Astrocyte of the spinal cord (primary cell): ENCODE data around the gene CADM1.

Experiments
- DNase-seq: peaks from one replicate; pipeline ENCODE4 v3.0.0; 2011; ENCODE audit warnings: low read depth, low spot score
- H3K4me3 ChIP-seq: 2 replicates; pipeline ENCODE4 v1.5.1; 2011; ENCODE audit warnings: low read depth, mild to moderate bottlenecking, low read length, moderate library complexity
- in situ Hi-C: cut with HindIII; loops from 2 replicates; pipeline ENCODE4 v1.10.0; 2017; ENCODE audit warnings: low sequenced_read_pairs
- TF ChIP-seq, protein P1 (sequence below): IDR thresholded peaks from 2 replicates; pipeline ENCODE4 v1.5.1; 2012; ENCODE audit warnings: low read depth, mild to moderate bottlenecking, low read length, inconsistent platforms

CADM1 gene

DNA sequence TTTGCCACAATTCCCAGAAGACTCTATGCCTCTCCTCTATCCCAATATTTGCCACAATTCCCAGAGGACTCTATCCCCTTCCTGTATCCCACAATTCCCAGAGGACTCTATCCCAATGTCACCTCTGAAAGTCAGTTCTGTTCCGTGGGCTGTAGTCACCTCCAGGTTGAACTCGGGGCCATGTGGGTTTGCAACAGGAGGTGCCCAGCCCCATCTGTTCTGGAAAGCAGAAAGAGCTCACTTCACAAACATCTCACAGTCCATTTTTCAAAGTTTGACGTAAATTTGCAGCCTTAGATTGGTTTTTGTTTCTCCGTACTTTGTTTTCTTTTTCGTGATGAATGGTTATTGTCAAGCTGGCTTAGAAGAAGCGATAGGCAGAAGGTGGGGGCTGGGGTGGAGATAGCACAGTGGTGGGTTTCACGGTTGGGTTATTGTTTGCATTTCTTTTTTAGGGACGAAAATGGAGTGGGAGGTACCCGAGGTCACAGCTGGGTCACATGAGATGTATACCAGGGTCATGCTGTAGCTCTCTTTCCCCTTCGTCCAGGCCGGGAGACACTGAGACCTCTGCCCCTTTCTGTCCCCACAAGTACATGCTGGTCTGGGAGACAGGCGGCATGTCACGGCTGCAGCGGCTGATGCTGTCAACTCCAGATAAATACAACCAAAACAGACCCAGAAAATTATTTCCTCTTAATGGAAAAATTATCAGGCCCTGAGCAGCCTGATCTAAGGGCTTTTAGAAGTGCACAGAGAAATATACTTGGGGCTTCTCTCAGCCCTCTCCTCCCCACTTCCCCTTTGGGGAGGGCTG is 374.5 kb downstream of the CADM1 start:
- no peak for DNase-seq
- TF ChIP-seq, protein P1, sequence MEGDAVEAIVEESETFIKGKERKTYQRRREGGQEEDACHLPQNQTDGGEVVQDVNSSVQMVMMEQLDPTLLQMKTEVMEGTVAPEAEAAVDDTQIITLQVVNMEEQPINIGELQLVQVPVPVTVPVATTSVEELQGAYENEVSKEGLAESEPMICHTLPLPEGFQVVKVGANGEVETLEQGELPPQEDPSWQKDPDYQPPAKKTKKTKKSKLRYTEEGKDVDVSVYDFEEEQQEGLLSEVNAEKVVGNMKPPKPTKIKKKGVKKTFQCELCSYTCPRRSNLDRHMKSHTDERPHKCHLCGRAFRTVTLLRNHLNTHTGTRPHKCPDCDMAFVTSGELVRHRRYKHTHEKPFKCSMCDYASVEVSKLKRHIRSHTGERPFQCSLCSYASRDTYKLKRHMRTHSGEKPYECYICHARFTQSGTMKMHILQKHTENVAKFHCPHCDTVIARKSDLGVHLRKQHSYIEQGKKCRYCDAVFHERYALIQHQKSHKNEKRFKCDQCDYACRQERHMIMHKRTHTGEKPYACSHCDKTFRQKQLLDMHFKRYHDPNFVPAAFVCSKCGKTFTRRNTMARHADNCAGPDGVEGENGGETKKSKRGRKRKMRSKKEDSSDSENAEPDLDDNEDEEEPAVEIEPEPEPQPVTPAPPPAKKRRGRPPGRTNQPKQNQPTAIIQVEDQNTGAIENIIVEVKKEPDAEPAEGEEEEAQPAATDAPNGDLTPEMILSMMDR = no peak
- H3K4me3 ChIP-seq = no peak overlapping the region
- in situ Hi-C loops = no loop called here

DNA sequence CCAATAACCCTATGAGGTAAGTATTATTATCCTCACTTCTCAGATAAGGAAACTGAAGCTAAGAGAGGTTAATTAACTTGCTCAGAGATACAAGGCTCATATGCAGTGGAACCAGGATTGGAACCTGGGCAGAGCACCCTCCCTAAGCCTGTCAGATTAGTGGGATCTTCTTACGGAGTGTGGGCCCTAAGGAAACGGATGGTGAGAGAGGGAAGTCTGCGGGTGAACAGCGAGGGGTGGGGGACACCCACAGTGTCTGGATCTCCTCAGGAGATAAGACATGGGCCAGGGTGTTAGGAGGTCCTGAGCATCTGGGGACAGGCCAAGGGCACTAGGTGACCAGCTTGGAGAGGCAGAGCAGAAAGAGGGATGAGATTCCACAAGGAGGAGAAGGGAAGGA is 376.0 kb downstream of the CADM1 start:
- H3K4me3 ChIP-seq = no peak overlapping the region
- in situ Hi-C loops = no loop called here
- TF ChIP-seq, protein P1 = no peak
- DNase-seq = no peak

DNA sequence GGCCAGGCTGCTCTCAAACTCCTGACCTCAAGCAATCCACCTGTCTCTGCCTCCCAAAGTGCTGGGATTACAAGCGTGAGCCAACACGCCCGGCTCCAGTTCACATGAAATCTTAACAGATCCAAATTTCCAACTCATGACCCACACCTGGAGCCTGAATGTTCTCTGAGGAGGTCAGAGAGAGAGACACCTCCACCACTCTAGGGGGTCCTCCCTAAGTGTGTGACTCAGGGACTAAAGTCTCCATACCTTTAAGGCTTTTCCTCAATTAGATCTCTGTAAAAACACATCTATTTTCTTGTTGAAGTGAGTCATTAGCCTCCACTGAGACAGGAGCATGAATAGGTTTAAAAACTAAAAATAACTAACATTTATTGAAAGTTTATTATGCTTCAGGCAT is 376.4 kb downstream of the CADM1 start:
- no peak overlapping the region for H3K4me3 ChIP-seq
- in situ Hi-C loops = no loop called here
- no peak for DNase-seq
- TF ChIP-seq, protein P1 = no peak

DNA sequence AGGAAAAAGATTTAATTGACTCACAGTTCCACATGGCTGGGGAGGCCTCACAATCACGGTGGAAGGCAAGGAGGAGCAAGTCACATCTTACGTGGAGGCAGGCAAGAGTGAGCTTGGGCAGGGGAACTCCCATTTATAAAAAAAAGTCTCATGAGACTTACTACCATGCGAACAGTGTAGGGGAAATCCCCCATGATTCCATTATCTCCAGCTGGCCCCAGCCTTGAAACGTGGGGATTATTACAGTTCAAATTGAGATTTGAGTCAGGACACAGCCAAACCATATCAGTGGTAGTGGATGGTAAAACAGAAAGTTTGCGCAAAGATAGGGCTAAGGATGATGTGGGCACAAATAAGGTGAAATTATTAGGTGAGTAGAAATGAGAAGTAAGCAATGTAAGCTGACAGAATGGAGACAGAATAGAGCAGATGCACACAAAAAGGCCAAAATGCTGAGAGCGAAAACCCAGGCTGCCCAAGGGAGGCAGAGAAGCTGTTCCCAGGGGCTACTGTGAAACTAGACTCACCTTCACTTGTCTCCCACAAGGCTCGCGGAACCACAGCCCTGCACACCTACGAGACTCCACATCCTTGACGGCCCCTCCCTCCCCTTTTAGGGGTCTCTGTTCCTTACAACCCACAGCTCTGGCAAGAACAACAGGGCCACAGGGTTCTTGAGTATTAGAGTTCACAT is 377.6 kb downstream of the CADM1 start:
- in situ Hi-C loops = no loop called here
- TF ChIP-seq, protein P1 = no peak
- DNase-seq = no peak
- H3K4me3 ChIP-seq = no peak overlapping the region

DNA sequence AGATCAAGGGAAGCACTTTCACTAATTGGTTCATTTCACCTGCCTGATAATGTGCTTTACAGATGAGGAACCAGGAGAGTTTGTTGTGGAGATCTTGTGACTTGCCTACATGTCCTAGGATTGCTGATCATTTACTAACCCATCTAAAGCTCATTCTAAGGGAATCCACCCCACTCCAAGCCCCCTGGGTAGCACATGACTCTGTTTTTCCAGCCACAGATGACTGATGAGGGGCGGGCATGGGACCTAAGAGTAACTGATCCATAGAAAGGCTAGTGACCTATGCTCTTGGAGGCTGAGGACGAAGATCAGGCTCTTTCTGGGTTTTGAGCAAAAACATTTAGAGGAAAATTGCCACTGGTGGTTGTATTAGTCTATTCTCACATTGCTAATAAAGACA is 378.1 kb downstream of the CADM1 start:
- DNase-seq = no peak
- no peak overlapping the region for H3K4me3 ChIP-seq
- in situ Hi-C loops = no loop called here
- TF ChIP-seq, protein P1 = no peak

DNA sequence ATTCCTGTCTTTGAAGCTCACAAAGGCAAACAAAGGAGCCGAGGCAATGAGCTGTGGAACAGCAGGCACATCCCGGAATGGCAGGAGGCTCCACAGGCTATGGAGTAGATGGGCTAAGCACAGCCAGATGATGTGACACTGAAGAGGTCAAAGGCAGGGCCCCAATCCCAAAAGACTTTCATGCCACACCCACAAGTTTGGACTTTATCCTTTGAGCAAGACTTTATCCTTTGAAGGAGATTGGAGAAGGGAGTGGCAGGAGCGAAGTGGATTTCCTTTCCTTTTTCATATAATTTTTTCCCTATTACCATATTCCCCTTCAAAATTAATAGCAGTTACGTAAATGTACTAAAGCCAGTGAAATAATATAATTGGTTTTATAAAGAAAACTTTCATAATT is 379.4 kb downstream of the CADM1 start:
- TF ChIP-seq, protein P1 = no peak
- no peak for DNase-seq
- H3K4me3 ChIP-seq = no peak overlapping the region
- in situ Hi-C loops = no loop called here
